NCI-H510A treated with DMSO at 0.1 percent for 48 hours (cell line): ENCODE data around the gene TMPRSS6.

Experiments
- DNase-seq: peaks from one replicate; lab custom pipeline; 2025; lab: John Stamatoyannopoulos, UW

TMPRSS6 gene

DNA sequence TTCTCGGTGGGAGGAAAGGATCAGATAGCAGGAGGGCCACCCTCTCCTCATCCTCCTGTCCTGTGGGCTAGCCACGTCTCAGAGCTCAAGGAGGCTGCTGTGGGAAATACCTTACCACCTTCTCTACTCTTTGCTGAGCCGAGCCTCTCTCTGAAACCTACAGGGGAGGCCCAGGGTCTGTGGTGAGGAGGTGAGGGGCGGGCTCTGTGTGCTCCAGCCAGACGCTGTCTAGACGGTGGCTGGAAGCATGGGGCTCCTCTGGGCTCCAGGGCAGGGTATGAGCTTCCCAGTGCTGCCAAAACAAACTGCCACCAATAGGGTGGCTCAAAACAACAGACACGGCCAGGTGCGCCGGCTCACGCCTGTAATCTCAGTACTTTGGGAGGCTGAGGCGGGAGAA, 5.5 kb upstream of the TMPRSS6 start:
- DNase-seq: no peak

DNA sequence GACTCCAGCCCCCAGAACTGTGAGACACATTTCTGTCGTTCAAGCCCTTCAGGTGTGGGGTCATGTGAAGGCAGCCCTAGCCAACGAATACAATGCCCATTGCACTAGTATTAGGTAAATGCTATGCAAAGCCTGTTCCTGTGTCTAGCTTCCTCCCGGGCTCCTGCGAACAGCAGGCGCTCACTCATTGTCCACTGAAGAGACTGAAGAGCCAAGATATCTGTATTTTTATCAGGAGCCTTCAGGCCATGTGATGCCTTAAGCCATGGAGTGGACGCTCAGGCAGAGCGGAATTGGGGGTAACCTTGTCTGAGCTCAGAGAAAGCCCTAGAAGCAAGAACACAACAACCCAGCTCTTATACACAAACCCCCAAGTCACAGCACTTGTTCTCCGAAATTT, 4.2 kb upstream of the TMPRSS6 start:
- DNase-seq: no peak

DNA sequence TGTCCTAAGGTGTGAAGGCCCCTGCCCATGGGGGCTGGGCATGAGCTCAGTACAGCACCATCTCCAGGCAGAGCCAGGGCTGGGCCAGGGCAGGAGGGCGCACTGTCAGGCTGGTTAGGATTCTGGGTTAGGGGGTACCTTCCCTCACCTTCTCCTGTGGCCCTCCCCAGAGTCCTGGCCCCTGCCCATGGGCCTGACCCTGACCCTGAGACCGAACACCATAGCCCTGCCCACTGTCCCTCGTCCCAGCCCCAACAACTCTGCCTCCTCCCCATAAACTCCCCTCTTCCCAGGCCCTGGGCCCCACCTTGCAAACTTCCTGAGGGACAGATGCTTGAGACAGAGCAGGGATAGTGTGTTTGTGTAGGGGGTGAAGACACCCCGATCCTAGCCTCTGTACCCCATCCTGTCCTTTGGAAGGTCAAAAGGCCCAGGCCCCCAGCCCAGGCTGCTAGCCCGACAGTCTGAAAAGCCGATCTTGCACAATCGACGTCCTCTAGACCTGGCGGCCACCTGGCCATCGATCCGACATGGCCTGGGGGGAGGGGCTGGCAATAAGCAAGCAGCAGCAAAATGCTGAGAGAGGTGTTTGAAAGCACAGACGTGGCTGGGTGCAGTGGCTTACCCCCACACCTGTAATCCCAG, 2.7 kb upstream of the TMPRSS6 start:
- no peak for DNase-seq

DNA sequence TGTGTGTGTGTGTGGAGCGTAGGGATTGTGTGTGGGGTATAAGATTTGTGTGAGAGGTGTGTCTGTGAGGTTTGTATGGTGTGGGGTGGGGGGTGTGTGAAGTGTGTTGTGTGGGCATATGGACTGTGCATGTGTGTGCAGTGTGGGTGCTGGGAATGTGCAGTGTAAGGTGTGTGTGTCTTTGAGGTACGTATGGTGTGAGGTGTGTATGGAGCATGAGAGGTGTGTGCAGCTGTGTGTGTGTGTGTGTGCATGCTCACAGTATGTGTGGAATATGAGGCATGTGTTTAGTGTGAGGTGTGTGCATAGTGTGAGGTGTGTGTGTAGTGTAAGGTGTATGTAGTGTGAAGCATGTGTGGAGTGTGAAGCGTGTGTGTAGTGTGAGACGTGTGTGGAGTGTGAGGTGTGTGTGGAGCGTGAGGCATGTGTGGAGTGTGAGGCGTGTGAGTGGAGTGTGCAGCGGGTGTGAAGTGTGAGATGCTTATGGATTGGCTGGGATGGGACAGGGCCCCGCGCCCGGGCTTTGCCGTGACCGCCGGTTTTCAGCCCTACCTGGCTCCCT, 1.7 kb upstream of the TMPRSS6 start:
- DNase-seq: no peak

DNA sequence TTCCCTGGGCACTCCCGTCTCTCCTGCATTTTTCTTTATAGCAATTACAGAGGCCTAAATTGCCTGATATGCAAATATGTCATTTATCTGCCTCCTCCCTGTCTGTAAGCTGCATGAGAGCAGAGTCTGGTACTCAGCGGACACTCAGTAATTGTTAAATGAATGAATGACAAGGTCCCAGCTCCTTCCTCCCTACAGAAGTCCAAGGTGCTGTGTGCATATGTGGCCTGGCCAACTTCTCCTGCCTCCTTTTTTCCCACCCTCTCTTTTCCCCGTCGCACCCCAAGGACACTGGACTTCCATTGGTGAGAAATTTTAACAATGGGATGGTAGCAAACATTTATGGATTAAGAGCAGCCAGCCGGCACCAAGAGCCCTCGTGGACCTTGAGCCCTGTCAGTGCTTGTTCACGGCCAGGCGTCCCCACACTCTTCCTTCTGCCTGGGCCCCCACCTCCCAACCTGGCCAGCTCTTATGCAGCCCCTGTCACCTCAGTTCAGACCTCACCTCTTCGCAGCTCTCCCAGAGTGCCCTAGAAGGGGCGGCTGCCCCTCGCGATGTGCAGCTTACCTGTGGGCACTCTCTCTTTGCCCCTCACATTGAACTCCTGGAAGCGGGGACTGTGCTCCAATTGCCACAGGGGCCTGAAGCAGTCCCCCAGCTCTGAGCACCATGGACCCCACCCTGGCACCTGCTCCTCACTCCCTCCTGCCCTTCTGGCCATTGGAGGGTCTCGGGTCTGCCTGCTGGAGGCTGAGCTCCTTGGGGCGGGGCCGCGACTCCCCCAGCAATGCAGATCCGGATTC, 1.5 kb downstream of the TMPRSS6 start:
- DNase-seq: no peak

DNA sequence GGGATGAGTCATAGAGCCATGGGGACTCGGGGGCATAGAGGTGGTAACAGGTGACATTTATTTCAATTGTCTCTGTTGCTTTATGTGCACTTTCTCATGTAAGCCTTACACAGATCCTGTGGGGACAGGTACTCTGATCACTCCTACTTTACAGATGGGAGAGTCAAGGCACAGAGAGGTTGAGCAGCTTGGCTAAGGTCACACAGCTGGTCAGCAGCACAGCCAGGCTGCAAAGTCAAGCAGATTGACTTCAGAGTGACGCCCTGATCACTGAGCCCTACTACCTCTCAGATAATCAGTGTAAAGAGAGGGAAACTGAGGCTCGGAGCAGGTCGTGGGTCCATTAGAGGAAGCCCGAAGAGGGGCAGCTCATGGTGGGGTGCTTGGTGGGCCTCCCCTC, 3.5 kb downstream of the TMPRSS6 start:
- no peak for DNase-seq

DNA sequence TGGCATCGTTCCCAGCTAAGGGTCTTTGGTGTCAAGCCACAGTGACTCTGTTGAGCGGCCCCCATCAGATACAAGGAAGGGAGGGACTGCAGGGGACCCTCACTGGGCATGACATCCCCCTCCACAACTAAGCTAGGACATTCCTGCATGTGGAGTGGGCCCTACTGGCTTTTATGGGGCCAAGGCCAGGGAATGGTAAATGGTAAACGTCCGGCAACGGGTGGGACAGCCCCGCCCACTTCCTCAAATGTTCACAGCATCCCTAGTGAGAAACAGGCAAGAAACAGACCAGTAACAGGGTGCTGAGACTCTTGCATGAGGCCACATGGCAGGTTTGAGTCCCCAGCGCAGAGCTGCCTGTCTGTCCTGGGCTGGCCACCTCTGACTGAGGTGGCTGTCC, 4.4 kb downstream of the TMPRSS6 start:
- no peak for DNase-seq

DNA sequence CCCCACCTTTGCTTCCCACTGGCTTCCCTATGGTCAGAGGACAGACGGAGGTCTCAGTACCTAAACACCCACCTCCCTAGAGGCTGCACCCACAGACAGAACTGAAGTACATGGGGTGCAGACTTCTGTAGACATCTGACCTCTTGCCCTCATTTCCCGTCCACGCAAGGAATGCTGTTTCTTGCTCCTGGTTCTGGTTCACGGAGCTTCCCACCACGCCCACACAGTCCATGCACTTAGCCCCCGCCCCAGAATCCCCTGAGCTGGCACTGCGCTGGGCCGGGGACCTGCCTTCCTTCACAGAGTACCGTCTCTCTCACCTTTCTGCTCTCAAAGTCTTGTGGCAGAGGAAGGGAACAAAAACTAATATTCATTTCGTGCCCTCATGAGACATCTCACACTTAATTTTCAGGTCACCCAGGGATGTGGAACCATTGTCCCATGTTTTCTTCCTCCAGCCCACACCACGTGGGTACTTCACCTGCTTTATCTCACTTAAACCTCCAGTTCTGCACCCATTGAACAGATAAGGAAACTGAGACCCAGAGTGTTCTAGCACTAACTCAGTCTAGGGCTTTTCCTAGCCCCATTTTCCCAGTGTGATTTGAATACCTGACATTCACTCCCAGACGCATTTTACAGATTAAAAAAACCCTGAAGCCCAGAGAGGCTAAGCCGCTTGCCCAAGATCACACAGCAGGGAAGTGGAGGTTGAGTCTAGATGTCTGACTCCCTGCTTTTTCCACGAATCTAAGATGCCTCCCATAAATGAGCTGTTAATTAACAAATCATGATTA, 5.7 kb downstream of the TMPRSS6 start:
- no peak for DNase-seq

DNA sequence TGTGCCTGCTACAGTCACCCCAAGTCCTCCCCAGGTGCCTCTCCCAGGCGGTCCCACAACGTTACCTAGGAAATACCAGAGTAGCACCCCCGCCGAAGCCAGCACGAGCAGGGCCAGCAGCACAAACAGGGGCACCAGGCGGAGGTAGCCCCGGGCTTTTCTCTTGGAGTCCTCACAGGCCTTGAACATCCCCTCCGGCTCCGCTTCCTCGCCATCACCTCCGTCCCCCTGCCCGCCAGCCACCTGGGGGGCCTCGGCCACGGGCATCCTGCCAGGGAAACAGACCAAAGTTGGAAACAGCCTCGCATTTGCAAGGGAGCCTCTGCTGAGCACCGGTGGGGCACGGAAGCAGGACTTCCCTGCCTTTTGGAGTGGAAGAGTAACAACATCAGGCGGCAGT, 6.4 kb downstream of the TMPRSS6 start:
- DNase-seq: no peak

DNA sequence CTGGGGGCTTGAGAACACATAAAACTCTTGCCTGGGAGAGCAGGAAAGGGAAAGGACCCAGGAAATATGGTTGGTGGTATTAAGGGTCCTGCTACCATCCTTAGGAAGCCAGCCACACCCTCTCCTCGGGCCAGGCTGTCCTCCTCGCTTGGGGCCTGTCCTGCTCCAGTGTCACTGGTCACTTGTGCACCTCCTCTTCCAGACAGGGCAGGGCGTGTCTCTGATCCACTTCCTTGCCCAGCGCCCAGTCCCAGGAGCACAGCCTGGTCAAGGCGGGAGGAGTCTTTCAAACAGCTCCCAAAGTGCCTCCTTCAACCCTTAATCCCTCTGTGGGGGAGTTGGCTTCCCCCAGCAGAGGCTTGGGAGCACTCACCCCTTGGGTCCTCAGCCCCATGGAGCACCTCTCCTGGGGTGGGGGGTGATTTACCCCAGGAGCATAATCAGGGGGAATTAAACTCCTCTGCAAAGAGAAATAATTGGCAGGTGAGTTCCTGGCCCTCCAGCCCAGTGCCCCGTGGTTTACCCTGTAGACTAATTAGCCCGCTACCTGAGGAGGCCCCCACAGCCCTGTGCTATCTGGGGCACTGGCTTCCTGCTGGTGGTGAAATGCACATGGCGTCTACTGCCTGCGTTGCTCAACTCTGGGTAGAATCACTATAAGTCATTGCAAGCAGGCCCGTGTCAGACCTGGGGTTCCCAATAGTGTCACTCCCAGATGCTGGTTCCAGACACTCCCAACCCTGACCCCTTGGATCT, 8.0 kb downstream of the TMPRSS6 start:
- DNase-seq: no peak

DNA sequence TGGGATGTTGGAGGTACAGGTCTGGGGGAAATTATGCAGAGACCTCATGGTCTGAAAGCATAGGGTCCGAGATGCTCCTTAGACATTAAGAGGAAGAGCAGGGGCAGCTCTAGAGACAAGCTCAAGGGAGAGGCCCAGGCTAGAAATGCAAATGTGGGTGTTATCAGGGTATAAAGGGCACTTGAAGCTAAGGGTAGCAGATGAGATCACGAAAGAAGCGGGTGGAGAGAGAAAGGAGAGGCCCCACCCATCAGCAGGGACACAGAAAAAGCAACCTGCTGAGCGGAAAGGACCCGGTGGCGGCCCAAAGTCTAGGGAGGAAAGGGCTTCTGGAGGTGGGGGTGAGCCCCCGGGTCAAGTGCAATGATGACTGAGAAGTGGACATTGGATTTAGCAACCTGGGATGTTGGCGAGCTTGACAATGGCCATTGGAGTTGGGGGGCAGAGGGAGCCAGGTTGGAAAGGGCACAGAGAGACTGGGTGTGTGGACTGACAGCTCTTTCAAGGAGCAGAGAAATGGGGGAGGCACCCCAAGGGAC, 8.9 kb downstream of the TMPRSS6 start:
- DNase-seq: no peak

DNA sequence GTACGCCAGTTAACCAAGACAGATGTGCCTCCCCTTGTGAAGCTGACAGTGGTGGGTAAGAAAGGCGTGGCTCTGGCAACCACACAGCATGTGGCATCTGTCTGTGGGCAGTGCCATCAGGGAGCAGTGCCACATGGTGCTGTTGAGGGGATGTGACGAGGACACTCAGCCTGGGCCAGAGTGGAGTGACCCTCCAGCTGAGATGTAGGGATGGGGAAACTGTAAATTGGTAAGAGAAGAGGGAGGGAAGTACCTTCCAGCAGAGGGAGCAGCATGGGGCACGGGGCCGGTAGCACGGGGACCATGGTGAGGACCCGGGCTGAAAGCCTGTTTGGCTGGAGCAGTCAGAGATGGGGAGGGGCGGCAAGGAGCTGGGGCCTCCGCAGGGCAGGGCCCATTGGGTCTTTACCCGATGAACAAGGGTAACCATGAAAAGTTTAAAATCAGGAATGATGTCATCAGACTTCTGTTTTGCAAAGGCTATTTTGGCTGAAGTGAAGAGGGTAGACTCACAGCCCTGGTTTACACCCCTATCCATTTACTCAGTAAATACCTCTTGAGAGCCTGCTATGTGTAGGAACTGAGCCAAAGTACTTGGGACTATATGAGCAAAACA, 10.4 kb downstream of the TMPRSS6 start:
- no peak for DNase-seq

DNA sequence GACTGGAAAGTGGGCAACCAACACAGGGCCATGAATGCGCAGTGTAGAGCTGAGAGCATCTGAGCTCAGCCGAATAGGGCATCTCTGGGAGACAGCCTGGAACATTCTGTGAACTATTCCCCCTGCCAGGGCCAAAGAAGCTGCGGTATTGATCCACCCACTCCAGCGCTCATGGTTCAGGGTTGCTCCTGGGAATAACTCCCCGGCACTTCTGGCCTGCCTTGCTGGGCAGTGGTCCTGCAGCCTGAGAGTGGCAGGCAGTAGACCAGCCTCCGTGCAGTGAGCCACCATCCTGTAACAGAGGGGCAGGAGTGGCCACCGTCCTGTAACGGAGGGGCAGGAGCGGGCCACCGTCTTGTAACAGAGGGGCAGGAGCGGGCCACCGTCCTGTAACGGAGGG, 12.2 kb downstream of the TMPRSS6 start:
- DNase-seq: no peak

DNA sequence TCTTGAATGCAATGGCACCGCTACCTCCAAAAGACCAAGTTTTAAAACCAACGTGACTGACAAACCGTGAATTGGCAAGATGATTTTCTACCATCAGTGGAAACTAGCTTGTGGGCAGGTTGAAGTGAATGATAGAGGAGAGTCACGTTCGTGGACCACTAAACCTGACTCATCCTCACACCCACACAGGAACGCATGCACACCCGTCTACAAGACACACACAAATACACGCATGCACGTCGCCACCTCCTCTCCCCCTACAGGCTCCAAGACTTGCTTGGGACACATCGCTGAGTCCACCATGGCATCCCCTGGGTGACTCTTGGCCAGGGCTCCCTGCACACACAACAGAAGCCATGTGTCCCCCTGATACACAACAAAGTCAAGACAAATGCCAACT, 14.4 kb downstream of the TMPRSS6 start:
- DNase-seq: no peak

DNA sequence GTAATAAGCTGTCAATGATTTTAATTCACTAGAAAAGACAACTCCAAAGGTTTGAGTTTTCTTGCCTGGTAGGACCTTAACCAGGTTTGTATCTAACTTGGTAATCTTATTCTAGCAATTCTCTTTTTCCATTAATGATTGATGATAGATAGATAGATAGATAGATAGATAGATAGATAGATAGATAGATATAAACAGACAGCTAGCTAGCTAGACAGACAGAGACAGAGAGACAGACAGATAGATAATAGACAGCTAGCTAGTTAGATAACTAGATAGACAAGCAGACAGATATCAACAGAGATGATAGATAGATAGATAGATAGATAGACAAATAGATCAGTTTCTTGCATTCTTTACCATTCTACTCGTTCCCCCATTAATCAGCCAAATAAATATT, 15.3 kb downstream of the TMPRSS6 start:
- no peak for DNase-seq

DNA sequence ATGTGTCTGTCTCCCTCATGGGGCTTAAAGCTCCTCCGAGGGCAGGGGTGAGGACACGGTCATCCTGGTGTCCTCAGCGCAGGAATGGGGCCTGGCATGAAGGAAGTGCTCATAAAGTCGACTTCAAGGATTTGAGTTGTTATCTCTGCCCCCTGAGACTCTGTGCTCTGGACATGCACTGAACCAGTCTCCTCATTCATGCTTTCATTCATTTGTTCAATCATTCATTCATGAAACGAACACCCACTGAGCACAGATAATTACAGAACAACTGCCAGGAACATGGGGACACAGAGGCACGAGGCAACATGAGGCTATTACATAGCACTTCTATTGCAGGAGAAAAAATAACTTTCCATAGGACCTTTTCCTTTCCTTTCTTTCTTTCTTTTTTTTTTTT, 16.5 kb downstream of the TMPRSS6 start:
- DNase-seq: no peak

DNA sequence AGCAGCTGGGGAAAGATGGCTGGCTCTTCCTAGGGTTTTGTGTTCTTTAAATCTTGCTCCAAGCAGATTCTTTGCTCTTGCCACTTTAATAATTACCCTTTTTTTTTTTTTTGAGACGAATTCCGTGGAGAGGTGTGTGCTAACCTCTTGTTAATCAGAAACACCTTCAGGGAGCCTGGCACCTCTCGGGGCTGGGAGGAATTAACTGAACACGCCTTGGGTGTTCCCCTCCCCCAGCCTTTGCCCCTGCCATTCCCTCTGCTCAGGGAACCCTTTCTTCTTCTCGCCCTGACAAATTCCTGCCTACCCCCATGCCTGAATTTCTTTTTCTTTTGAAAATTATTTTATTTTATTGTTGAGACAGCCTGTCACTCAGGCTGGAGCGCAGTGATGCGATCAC, 17.5 kb downstream of the TMPRSS6 start:
- no peak for DNase-seq

DNA sequence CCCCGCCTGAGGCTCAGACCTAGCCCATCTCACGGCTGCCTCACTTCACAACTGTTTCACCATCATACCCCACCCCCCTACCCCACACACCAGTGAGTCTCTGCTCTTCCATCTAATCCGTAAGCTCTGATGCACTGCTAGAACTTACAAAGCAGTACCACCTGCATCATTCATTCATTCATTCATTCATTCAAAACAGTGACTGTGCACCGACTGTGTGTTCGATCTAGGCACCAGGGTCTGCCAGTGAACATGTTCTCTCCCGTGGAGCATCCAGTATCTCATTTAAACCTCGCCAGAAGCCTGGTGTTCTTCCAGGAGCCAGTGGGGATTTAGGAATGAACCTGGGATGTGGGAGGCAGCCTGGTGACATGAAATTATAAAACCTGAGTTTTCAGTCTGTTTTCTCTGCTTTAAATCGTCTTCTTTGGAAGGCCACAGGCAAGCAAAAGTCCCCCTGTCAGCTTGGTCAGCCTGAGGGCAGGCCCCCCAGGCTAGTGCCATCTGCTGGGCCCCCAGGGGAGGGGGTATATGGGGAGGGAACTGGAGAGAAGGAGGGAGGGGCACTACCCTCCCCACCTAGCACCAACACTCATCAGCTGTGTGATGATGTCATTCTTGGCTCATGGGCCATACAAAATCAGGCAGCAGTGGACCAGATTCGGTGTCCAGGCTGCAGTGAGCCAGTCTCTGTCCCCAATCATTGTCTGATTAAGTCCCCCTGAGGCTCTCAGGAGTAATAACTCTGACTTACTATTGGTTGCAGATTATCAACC, 18.4 kb downstream of the TMPRSS6 start:
- no peak for DNase-seq

DNA sequence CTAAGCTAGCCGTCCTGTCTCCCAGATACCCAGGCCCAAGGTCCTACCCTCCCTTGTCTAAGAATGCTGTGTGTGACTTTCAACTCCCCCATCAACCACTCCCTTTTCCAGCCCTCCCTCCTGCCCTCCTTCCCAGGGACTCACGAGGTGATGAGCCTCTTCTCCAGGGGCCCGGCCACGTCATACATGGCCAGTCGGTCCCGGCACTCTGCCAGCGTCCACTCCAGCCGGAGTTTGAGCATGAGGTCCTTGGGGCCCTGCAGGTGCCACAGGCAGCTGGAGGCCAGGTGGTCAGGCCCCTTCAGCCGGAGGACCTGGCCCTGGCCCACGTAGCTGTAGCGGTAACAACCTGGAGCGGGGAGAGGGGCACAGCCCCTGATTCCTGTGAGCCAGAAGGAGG, 20.1 kb downstream of the TMPRSS6 start:
- no peak for DNase-seq

DNA sequence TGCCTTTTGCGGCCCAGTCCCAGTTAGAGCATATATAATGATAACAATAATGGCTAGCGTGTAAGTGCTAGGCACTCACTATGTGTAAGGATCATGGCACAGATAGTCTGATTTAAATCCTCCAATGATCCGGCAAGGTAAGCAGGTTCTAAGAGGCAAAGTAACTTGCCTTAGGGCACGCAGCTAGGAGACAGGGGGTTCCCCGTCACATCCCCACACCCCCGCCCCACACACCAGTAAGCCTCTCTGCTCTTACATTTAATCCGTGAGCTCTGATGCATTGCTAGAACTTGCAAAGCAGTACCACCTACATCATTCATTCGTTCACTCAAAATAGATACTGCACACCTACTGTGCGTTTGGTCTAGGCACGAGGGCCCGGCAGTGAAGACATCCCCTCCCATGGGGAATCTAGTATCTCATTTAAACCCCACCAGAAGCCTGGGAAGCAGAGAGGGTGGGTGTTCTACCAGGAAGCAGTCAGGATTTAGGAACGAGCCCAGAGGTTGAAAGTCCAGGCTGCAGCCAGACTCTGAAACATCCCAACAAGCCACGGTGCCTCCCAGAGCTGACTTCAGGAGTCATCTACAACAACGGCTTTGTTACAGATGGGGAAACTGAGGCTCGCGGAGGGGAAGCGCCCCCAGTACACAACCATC, 20.6 kb downstream of the TMPRSS6 start:
- no peak for DNase-seq
